NCI-H82 treated with DMSO at 0.1 percent for 48 hours (cell line): ENCODE data around the gene MGAT3.

Experiments
- DNase-seq: peaks from one replicate; lab custom pipeline; 2025; ENCODE audit not compliant: unreplicated experiment; lab: John Stamatoyannopoulos, UW

The MGAT3 gene

DNA sequence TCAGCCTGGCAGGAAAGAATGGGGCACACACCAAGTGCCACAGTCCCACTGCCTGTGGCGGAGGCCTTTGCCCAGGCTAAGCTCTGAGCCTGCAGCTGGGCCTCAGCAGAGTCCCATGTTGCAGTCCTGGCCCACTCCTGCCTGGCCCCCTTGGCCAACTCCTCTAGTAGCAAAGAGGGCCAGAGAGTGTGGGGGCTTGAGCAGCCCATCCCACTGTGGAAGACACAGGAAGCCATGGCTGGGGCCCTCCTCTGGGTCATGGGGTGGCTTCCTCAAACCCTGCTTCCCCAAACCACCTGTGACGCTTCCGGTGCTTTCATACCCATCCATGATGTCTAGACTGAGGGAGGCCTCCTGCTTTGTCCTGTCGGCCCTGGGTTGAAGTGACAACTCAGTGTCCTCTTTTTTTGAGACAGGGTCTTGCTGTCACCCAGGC is 69.9 kb downstream of the MGAT3 start:
- no peak for DNase-seq

DNA sequence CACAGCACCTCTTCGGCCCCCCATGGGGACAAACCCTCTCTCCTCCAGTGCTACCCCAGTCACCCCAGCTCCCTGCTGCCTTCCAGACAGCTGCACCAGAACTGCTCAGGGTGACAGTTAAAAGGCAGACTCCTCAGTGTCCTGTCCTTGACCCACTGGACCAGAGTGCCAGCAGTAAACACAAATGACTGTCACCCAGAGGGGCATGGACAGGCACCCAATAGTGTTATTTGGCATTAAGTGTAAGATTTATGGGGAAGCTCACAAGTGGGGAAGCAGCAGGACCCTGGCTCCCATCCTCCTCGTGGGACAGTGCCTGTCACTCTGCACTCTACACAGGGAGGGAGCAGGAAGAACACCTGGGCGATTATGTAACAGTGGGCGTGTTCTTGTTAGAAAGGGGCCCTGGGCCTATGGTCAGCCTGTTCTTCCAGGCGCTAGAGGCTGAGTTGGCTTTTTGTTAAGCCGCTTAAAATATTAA is 70.7 kb downstream of the MGAT3 start:
- DNase-seq, result peak; percentile 54

DNA sequence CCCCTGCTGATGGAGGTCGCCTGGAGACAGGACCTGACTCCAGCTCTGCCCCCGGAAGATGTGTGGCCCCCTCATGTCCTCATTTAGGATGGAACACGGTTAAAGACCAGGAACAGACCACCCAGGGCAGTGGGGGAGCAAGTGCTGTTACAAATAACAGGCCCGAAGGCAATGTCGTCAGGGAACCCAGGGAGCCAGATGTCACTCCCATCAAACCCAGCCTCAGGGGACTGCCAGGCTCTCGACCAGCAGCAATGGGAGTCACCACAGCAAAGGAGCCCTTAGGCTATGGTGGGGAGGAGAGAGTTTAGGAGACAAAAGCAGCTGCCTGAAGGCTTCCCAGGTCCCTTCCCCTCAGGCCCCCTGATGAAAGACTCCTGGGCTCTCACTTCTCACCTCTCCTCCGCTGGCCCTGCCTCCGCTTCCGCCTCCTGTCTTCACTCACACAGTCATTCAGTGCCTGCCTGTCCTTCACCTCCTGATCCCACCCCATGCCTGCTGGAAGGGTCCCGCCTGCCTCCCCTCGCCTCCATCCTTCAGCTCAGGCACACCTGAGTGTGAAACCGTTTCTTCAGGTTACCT is 71.4 kb downstream of the MGAT3 start:
- DNase-seq, result peak; percentile 41

DNA sequence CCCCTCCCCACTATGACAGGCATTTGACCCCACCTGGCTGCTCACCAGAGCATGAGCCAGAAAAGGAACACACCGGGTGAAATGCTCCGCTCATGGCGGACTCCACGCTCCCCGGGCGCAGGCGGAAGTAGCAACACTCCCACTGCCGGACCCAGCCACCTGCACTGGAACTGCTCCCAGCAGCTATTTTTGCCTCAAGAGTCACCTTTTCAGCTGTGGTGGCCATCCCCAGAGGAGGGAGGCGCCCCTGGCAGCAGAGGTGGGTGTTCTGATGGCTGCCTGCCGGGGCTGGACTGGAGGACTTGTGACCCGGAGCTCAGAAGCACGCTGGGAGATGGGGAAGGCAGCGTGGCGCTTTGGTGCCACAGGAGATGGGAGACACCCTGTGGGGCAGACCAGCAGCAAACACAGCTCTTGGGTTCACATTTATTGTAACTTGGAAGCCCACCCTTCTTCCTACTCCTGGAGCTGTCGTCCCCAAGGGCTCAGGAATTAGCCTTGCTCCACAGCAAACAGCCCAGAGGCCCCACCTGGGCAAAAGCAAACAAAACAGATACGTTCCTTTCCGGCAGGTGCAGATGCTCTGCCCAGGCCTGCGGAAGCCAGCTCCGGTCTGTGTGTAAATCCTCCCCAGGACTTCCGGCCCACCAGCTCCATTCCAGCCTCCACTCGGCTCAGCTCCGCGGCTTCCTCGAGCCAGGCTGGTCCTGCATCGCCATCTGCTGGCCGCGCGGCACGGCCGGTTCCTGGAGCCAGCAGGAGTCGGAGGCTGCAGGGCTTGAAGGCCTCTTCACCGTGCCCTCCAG is 72.1 kb downstream of the MGAT3 start:
- DNase-seq, result peak; percentile 58

DNA sequence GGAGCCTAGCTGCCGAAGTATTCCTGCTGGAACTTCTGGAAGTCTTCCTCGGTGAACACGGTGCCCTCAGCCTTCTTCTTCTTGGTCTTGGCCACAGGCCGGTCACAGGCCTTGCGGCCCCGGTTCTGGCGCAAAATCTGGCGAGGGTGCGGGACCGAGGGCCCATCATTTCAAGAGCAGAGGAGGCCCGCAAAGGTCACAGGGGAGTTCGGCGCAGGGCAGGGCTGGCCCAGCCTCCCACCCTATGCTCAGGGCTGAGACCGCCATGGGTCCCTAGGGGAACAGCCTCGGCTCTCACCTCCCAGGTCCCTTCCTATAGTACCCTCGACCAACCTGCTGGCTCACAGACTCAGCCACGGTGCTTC is 72.7 kb downstream of the MGAT3 start:
- no peak for DNase-seq

DNA sequence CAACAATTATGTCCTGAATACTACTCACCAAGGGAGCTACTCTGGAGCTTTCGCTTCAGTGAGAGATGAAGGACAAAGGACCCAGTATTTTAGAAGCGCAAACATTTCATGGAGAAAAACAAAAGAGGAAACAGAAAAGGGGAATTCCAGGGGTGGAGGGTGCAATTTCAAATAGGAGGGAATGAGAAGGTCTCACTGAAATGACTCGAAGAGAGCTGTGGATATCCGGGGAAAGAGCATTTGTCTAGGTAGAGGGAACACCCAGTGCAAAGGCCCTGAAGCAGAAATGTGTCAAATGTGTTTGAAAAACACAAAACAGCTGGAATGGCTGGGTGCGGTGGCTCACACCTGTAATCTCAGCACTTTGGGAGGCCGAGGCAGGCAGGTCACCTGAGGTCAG is 73.3 kb downstream of the MGAT3 start:
- DNase-seq, result no peak

DNA sequence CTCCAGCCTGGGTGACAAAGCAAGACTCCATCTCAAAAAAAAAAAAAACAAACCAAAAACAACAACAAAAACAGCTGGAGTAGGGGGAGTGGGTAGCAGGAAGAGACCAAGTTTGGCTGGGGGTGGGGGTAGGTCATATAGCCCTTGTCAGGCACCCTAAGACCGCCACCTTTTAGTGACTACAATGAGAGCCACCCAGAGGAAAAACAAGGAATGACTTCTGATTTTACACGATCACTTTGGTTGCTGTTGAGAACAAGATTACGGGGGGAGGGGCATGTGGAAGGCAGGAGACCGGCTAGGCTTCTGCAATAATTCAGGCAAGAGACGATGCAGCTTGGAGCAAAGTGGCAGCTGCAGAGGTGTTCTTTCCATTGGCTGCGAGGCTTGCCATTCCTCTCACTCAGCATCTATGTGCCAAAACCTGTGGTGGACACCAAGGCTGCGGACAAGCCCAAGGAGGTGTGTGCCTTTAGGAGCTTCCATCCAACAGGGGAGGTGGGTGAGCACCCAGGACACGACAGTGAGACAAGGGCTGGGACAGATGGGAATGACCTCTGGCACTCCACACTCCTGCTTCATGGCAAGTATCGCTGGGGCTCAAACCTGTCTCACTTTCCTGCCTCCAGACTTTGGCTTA is 74.0 kb downstream of the MGAT3 start:
- peak; percentile 34 for DNase-seq

DNA sequence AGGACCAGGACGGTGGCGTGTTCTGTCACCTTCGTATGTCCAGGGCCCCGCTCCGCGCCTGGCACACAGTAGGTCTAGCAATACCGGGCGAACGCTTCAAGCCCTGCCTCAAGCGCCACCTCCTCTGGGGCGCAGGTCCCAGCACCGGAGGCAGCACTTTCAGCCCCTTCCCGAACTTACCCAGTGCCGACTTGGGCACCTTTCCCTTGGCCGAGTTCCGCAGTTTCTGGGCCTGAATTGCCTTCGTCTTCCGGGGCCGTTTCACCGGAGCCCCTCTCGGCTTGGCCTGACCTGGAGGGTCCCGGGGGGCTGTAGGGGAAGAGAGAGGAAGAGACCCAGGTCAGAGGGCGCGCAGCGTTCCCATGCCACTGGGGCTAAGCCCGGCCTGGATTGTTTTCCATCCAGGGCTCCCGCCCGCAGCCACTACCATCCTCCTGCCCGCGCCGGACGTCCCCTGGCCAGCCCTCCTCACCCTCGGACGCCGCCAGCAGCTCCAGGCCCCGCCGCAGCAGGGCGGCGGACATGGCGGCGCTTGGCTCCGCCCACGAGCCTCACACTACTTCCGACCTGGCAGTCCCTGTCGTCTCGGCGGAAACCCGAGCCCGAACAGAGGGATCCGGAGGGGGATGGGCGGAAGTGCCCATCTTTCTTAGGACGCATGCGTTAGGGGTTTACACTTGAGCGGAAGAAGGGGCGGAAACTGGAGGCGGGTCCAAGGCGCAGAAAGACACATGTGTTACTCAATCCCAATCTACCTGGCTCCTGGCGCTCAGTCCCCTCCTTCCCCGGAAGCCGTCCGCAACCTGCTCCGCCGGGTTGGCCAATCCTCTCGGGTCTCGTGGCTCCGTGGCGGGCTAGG is 75.6 kb downstream of the MGAT3 start, which contains the start of gene RPS19BP1:
TSS of gene RPS19BP1 (minus strand) at position 534 of the 859 bp plus-strand sequence. CDS start at position 524, 10 bp downstream.
- DNase-seq, result peak; percentile 99

DNA sequence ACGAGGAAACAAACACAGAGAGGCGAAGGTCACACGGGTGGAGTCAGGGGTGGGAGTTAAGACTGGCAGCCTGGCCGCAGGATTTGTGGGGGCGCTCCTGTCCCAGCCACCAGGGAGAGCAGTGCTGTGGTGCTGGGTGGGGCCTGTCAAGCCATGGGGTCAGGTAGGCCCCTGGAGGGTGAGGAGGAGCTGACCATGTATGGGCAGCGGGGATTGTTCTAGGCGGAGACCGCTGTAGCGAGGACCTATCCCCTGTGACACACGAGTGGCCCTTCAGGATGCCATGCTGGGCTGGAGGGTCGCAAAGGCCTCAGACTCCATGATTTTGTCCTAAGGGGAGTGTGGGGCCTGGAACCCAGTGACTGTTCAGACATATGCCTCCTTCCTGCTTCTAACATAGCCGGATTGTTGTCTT is 77.3 kb downstream of the MGAT3 start:
- no peak for DNase-seq

DNA sequence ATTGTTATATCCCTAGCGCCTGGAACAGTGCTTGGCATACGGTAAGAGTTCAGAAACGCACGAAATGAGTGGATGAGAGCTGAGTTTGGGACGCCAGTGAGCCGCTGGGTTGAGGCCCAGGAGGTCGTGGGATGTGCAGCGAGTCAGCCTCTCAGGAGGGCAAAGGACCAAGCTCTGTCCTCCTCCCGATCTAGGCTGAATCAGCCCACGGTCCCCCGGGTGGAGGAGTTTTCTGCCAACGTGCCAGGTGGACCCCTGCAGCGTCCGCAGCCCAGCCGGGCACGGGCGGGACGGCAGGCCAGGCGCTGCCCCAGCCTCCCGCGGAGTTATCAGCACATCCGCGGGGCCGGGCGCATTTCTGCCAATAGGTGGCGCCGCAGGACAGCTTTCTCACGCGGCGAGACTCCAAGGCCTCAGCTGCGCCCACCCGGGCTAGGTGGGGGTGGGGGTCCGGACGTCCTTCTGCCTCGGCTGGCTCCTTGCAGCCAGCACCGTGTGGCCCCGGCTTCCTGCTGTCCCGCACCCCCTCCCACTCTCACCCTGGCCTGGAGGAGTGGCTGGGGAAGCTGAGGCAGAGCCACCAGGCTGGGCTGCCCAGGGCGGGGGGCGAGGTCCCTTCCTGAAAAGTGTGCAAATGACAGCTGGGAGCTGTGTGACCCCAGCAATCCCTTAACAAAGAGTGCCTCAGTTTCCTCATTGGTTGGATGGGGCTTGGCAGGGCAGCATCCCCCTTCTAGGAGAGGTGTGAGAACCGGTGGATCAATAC is 78.0 kb downstream of the MGAT3 start:
- DNase-seq, result peak; percentile 27

DNA sequence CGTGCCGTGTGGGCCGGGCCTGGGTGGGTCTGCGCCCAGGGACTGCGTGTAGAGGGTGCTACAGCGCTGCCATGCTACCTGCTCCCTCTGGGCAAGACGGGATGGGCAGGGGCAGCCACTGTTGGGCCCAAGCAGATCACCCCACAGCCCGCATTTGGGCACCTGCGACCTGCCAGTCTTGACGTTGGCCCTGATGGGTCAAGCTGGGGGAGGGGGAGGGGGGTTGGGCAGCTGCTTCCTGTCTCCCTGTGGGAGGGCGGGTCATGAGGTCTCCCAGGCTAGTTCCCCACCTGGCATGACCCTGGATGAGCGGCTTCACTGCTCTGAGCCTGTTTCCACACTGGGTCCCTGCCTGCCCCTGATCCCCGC is 78.5 kb downstream of the MGAT3 start:
- DNase-seq, result no peak

DNA sequence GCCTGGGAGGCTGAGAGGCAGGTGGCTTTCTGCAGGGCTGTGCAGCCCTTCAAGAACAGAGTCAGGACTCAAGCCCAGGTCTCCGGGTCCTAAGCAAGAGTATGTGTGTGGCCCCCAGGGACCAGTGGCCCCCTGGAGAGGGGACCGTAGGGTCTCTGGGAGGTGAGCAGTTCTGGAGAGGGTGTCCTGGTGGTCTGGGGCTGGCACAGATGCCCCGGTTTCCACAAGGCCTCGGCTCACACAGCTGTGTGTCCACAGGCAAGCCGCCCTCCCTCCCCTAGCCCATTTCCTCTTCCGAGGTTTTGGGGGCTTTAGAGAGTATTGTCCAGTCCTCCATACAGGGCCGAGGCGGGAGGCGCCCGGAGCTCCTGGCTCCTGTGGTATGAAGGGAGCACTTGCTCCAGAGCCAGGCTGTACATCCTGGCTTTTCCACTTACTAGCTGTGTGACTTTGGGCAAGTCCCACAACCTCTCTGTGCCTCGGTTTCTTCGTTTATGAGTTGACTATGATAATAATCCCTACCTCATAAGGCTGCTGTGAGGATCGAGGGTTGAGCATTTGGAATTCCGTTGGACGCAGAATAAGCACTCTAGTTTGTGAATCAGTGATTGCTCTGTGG is 79.1 kb downstream of the MGAT3 start:
- DNase-seq, result no peak

DNA sequence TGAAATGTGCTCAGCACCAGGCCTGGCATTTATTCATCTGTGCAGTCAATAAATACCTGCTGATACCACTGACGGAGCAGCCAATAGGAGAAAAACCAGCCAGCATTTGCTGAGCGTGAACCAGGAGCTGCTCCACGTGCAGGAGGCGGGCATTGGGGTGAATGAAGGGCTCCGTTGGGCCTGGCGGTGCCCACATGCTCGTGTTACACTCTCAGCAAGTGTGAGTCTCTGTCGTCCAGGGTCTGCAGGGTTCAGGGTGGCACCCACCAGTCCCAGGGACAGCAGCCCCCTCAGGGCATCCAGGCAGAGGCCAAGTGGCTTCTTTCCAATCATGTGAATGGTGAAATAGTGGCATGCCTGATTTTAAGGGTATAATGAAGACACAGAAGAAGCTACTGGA is 79.9 kb downstream of the MGAT3 start:
- DNase-seq, result no peak

DNA sequence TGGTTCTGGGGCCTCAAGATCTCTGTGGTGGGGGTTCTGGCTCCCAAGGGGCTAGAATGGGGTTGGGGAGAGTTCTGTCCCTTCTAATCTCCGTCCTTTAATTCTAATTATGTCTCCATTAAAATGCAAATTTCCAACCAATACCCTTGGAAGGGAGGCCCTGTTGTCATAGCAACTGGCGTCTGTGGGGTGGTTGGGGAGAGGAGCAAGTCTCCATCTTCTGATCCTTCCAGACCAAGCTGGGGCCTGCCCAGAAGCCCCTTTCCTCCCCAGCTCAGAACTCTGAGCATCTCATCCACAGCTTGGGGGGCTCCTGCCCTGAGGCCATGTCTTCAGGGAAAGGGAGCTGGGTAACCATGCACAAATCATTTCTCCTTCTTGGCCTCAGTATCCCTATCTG is 81.2 kb downstream of the MGAT3 start:
- no peak for DNase-seq
